ENCODE data around the gene TRPM6. TPM values are rescaled to one million over a fixed set of nuclear protein-coding genes. Genes with fewer than 3 reads are reported as not detected.

Gene TRPM6
- total and polyA plus RNA-seq, 4 donors = 0.13 to 3.6 (median 1.5) TPM

DNA sequence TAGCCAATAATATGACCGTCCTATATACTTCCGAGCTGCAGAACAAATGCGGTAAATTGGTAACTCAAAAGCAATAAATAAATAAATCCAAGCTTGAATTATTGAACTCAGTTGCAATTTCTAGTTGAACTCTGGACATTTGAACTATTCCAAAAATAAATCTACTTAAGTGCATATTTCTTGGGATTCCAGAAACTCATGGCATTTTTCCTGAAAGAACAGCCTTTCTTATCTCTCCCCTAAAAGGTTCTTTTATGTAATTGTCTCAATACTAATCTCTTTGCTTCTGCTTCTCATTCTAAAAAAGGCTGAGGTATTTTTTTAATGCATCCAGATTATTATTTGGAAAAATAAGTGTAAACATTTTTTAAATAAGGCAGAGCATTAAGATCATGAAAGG lies 131.7 kb downstream of the TRPM6 start:
- 42 to 57% methylated on average over 3 of the region's 3 CpGs for WGBS, 2 donors
- no peaks in the 10 kb centered on the region for H3K4me1 ChIP-seq (ENCODE audit: control insufficient read depth in 1 of 2, insufficient read depth in 2 of 2, low read length in 2 of 2)
- DNase-seq = no peak
- no peak overlapping the region for H3K27ac ChIP-seq (ENCODE audit: low read depth in 1 of 2, low read length in 2 of 2)
- no peak overlapping the region for H3K4me3 ChIP-seq (ENCODE audit: low read length in 2 of 2)
- ATAC-seq (ENCODE audit: low FRiP score) = no peak
- no peaks in the 10 kb centered on the region for H3K27me3 ChIP-seq (ENCODE audit: control insufficient read depth in 1 of 2, insufficient read depth in 2 of 2, low read length in 1 of 2)
- intact Hi-C loops (cut with DNase I) = no loop called here
- no peaks in the 10 kb centered on the region for H3K36me3 ChIP-seq (ENCODE audit: control insufficient read depth in 1 of 2, insufficient read depth in 2 of 2, low read length in 1 of 2)
- no peaks in the 10 kb centered on the region for H3K9me3 ChIP-seq (ENCODE audit: control insufficient read depth, low read length)

DNA sequence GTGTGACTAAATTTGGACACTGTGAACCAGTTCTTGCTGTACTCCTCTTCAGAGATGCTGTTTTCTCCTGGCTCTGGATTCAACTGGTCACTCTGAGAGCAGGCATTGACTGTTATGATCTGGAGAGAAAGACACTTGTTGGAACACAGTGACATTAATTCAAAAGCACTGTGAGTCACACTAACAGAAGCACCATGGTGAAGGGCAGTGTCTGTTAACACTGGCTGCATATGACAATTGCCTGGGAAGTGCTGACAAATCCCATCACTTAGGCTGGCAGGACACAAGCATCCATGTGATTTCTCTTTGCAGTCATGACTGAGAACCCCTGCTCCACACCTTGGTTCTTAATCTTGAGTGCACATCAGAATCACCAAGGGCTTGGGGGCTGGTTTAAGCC lies 132.4 kb downstream of the TRPM6 start:
- Histone ChIP-seq H3K4me3 (ENCODE audit: low read length in 2 of 2) (no peak overlapping the region), H3K27me3 (ENCODE audit: control insufficient read depth in 1 of 2, insufficient read depth in 2 of 2, low read length in 1 of 2) (no peaks in the 10 kb centered on the region), H3K4me1 (ENCODE audit: control insufficient read depth in 1 of 2, insufficient read depth in 2 of 2, low read length in 2 of 2) (no peaks in the 10 kb centered on the region), H3K27ac (ENCODE audit: low read depth in 1 of 2, low read length in 2 of 2) (no peak overlapping the region), H3K36me3 (ENCODE audit: control insufficient read depth in 1 of 2, insufficient read depth in 2 of 2, low read length in 1 of 2) (no peaks in the 10 kb centered on the region), H3K9me3 (ENCODE audit: control insufficient read depth, low read length) (no peaks in the 10 kb centered on the region)
- intact Hi-C loops (cut with DNase I) = no loop called here
- DNase-seq = no peak
- ATAC-seq (ENCODE audit: low FRiP score) = no peak

DNA sequence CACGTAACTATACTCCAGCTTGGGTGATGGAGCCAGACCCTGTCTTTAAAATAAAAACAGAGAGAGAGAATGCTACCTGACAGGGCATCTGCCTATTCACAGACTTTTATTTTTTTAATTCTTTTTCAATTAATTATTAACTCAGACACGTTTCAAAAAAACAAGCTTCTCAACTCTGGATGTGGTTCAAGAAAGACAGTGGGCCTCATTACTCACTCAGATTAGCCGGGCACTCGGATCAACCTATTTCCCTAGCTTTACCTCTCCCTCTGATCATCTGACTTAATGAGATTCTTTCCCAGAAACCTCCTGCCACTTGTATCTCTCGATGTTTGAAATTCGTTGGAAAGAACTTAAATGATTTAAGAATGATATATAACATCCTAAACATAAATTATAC lies 134.1 kb downstream of the TRPM6 start:
- intact Hi-C loops (cut with DNase I) = no loop called here
- ATAC-seq (ENCODE audit: low FRiP score) = no peak
- no peak for DNase-seq
- Histone ChIP-seq H3K36me3 (ENCODE audit: control insufficient read depth in 1 of 2, insufficient read depth in 2 of 2, low read length in 1 of 2) (no peaks in the 10 kb centered on the region), H3K4me1 (ENCODE audit: control insufficient read depth in 1 of 2, insufficient read depth in 2 of 2, low read length in 2 of 2) (no peaks in the 10 kb centered on the region), H3K27ac (ENCODE audit: low read depth in 1 of 2, low read length in 2 of 2) (no peak overlapping the region), H3K4me3 (ENCODE audit: low read length in 2 of 2) (no peak overlapping the region), H3K27me3 (ENCODE audit: control insufficient read depth in 1 of 2, insufficient read depth in 2 of 2, low read length in 1 of 2) (no peaks in the 10 kb centered on the region), H3K9me3 (ENCODE audit: control insufficient read depth, low read length) (no peaks in the 10 kb centered on the region)
- 71 to 79% methylated on average over 6 of the region's 6 CpGs for WGBS, 2 donors

DNA sequence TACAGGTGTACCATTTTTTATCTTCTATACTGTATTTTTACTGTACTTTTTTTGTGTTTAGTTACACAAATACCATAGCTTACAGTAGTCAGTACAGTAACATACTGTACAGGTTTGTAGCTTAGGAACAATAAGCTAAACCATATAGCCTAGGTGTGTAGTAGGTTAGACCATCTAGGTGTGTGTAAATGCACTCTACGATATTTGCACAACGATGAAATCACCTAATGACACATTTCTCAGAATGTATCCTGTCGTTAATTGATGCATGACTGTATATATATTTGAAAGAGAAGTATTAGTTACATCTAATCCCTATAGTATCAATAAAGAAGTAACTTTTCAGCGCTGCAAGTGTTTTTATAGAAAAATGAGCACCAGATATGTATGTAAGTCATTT lies 138.8 kb downstream of the TRPM6 start:
- H3K36me3 ChIP-seq (ENCODE audit: control insufficient read depth in 1 of 2, insufficient read depth in 2 of 2, low read length in 1 of 2) = no peaks in the 10 kb centered on the region
- no peaks in the 10 kb centered on the region for H3K4me1 ChIP-seq (ENCODE audit: control insufficient read depth in 1 of 2, insufficient read depth in 2 of 2, low read length in 2 of 2)
- intact Hi-C loops (cut with DNase I) = no loop called here
- H3K27me3 ChIP-seq (ENCODE audit: control insufficient read depth in 1 of 2, insufficient read depth in 2 of 2, low read length in 1 of 2) = no peaks in the 10 kb centered on the region
- no peak for ATAC-seq (ENCODE audit: low FRiP score)
- WGBS, 2 donors = 85 to 93% methylated on average over 4 of the region's 4 CpGs
- no peak overlapping the region for H3K4me3 ChIP-seq (ENCODE audit: low read length in 2 of 2)
- no peak for DNase-seq
- no peaks in the 10 kb centered on the region for H3K9me3 ChIP-seq (ENCODE audit: control insufficient read depth, low read length)
- H3K27ac ChIP-seq (ENCODE audit: low read depth in 1 of 2, low read length in 2 of 2) = no peak overlapping the region

DNA sequence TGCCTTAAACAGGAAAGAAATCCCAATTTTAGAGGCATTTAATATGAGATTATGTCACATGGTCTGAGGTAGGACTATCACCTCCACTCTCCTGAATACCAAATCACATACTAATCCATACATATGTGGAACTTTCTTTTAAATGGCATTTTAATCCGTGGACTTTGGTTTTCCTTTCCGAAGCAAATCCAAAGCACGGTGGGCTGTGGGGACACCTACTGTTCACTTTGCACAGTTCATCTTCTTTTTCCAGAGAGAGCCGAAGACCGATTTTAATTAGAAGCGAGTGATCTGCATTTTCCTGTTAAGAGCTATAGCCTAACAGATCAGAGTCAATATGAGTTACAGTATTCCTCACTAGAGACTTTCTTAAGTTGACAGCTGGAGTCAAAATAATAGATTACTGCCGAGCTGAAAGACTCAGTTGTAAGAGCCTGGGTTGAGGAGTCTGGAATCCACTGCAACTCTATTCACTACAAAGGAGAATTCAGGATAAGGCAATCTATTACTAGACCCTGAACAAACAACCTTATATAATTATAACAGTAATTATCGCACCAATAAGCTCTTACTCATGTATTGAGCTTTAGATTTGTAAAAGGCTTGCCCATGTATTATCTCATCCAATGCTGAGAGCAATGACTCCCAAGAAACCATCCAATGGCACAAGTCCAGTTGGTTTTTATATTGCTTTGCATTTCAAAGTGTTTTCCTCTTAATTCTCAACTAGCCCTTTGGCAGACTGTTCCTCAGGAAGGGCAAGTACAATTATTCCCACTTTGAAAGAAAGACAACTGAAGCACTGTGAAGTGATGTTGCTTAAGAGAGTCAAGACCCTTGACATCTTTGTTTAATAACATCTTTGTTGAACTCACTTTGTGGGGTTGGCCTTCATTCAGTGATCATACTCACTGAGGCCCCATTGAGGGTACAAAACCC lies 144.7 kb downstream of the TRPM6 start:
- no peaks in the 10 kb centered on the region for H3K9me3 ChIP-seq (ENCODE audit: control insufficient read depth, low read length)
- no peak overlapping the region for H3K27ac ChIP-seq (ENCODE audit: low read depth in 1 of 2, low read length in 2 of 2)
- no peak overlapping the region for H3K4me3 ChIP-seq (ENCODE audit: low read length in 2 of 2)
- no peak for DNase-seq
- H3K36me3 ChIP-seq (ENCODE audit: control insufficient read depth in 1 of 2, insufficient read depth in 2 of 2, low read length in 1 of 2) = no peaks in the 10 kb centered on the region
- ATAC-seq (ENCODE audit: low FRiP score) = no peak
- intact Hi-C loops (cut with DNase I) = no loop called here
- no peaks in the 10 kb centered on the region for H3K27me3 ChIP-seq (ENCODE audit: control insufficient read depth in 1 of 2, insufficient read depth in 2 of 2, low read length in 1 of 2)
- H3K4me1 ChIP-seq (ENCODE audit: control insufficient read depth in 1 of 2, insufficient read depth in 2 of 2, low read length in 2 of 2) = no peaks in the 10 kb centered on the region
- WGBS, 2 donors = 12% methylated on average over 8 of the region's 8 CpGs

DNA sequence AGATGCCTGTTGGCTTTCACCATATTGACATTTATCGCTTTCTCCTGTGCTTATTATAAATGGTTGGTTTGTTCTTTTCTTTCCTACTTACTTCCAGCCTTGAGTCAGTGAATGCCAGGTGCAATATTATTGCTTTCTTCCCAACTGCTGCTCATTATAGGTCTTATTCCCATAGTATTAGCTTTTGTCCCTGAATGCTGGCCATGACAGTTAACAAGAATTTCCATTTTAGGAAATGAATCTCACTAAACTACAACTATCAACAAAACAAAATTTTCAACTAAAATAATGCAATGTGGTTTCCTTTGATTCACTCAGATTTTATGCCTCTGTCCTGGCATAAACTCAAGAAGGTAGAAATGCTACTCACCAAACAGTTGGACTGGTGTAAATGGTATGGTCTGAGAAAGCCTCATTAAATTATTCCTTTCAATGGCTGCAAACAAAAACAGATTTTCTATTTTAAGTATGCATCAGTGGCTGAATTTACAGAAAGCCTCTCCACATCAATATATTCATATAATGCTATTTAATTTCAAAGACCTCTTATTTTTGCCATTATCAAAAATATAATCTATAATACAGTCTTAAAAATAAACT lies 145.4 kb downstream of the TRPM6 start:
- intact Hi-C loops (cut with DNase I) = no loop called here
- Histone ChIP-seq H3K36me3 (ENCODE audit: control insufficient read depth in 1 of 2, insufficient read depth in 2 of 2, low read length in 1 of 2) (no peaks in the 10 kb centered on the region), H3K27me3 (ENCODE audit: control insufficient read depth in 1 of 2, insufficient read depth in 2 of 2, low read length in 1 of 2) (no peaks in the 10 kb centered on the region), H3K27ac (ENCODE audit: low read depth in 1 of 2, low read length in 2 of 2) (no peak overlapping the region), H3K9me3 (ENCODE audit: control insufficient read depth, low read length) (no peaks in the 10 kb centered on the region), H3K4me3 (ENCODE audit: low read length in 2 of 2) (no peak overlapping the region), H3K4me1 (ENCODE audit: control insufficient read depth in 1 of 2, insufficient read depth in 2 of 2, low read length in 2 of 2) (no peaks in the 10 kb centered on the region)
- DNase-seq = no peak
- ATAC-seq (ENCODE audit: low FRiP score) = no peak
- WGBS, 2 donors = 95% methylated on average over 1 of the region's 1 CpG

DNA sequence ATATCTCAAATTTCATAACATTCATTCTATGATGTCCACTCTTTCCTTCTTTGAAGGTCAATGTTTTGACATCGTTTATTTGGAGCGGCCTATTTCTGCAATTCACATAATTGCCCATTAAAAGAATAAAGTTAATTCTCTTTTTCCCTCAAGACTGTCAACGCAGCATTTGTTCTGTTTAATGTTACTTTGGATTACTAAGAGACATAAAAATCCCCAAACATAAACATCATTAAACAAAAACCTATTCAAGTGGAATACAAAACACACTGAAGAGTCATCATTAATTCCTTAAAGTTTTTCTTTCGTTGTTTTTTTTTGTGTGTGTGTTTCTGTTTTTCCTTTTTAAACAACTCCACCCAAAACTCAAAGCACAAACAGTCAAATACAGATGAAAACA lies 151.1 kb downstream of the TRPM6 start:
- ATAC-seq (ENCODE audit: low FRiP score) (no peak), DNase-seq (no peak)
- Histone ChIP-seq H3K36me3 (ENCODE audit: control insufficient read depth in 1 of 2, insufficient read depth in 2 of 2, low read length in 1 of 2) (no peaks in the 10 kb centered on the region), H3K4me3 (ENCODE audit: low read length in 2 of 2) (no peak overlapping the region), H3K27me3 (ENCODE audit: control insufficient read depth in 1 of 2, insufficient read depth in 2 of 2, low read length in 1 of 2) (no peaks in the 10 kb centered on the region), H3K4me1 (ENCODE audit: control insufficient read depth in 1 of 2, insufficient read depth in 2 of 2, low read length in 2 of 2) (no peaks in the 10 kb centered on the region), H3K9me3 (ENCODE audit: control insufficient read depth, low read length) (no peaks in the 10 kb centered on the region), H3K27ac (ENCODE audit: low read depth in 1 of 2, low read length in 2 of 2) (no peak overlapping the region)
- intact Hi-C loops (cut with DNase I) = no loop called here
- WGBS, 2 donors = 88 to 91% methylated on average over 4 of the region's 4 CpGs

DNA sequence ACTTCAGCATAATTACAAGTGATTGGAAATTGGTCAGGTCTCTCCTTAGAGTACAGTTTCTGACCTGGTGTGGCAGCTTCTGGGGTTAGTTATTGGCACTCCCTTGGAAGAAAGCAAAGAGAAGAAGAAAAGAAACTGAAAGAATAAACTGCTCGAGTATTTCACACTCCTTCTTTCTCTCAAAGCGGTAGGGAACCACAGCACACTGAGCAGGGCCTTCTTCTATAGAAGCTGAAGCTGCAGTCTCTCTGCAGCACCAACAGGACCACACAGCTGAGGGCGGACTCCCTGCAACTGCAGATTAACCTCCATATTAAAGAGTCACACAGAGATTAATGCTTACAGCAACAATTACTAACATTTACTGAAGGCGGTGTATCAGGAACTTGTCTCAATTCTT lies 152.0 kb downstream of the TRPM6 start:
- WGBS, 2 donors = 75 to 79% methylated on average over 4 of the region's 4 CpGs
- Histone ChIP-seq H3K4me3 (ENCODE audit: low read length in 2 of 2) (no peak overlapping the region), H3K27ac (ENCODE audit: low read depth in 1 of 2, low read length in 2 of 2) (no peak overlapping the region), H3K9me3 (ENCODE audit: control insufficient read depth, low read length) (no peaks in the 10 kb centered on the region), H3K36me3 (ENCODE audit: control insufficient read depth in 1 of 2, insufficient read depth in 2 of 2, low read length in 1 of 2) (no peaks in the 10 kb centered on the region), H3K4me1 (ENCODE audit: control insufficient read depth in 1 of 2, insufficient read depth in 2 of 2, low read length in 2 of 2) (no peaks in the 10 kb centered on the region), H3K27me3 (ENCODE audit: control insufficient read depth in 1 of 2, insufficient read depth in 2 of 2, low read length in 1 of 2) (no peaks in the 10 kb centered on the region)
- ATAC-seq (ENCODE audit: low FRiP score) (no peak), DNase-seq (no peak)
- intact Hi-C loops (cut with DNase I) = no loop called here

DNA sequence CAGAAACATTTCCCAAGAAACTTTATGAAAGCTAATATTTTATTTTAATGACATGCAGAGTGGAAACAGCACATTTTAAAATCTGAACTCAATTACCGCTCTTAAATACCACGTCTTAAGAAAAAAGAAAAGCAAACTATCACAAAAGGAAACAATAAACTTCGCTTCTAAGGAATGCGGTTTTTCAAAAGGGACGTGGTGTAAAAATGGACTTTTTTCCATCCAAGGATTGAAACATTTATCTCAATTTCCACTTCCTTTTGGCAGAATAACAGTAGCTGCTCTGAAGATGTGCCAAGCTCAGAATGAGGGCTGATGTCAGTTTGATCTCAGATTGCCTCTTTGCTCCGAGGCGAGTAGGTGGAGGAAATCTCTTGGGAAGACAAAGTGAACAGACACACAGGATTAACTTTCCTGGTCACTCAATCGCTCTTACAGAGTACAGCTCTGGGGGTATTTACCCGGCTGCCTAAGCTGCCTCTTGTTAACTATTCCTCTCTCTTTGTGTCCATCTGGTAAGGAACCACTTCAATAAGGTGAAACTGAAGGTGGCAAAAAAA lies 158.5 kb downstream of the TRPM6 start:
- H3K4me3 ChIP-seq (ENCODE audit: low read length in 2 of 2) = no peak overlapping the region

More for the DNA sequence above, 158.5 kb downstream of the TRPM6 start:
- H3K36me3 ChIP-seq (ENCODE audit: control insufficient read depth in 1 of 2, insufficient read depth in 2 of 2, low read length in 1 of 2) = no peaks in the 10 kb centered on the region
- no peak for ATAC-seq (ENCODE audit: low FRiP score)
- H3K27me3 ChIP-seq (ENCODE audit: control insufficient read depth in 1 of 2, insufficient read depth in 2 of 2, low read length in 1 of 2) = no peaks in the 10 kb centered on the region
- no peaks in the 10 kb centered on the region for H3K9me3 ChIP-seq (ENCODE audit: control insufficient read depth, low read length)
- no peak for DNase-seq
- no peak overlapping the region for H3K27ac ChIP-seq (ENCODE audit: low read depth in 1 of 2, low read length in 2 of 2)
- 3 to 11% methylated on average over 9 of the region's 9 CpGs for WGBS, 2 donors
- intact Hi-C loops (cut with DNase I) = no loop called here
- H3K4me1 ChIP-seq (ENCODE audit: control insufficient read depth in 1 of 2, insufficient read depth in 2 of 2, low read length in 2 of 2) = no peaks in the 10 kb centered on the region
